ENCODE measurements around the gene PICK1.

Gene PICK1

GRCh38 chr22:38073150-38074130 lies 16.2 kb downstream of the PICK1 start:
- TF ChIP-seq CTCF (IDR thresholded peaks at IDR 0.05): no peak

GRCh38 chr22:38074181-38075104 lies 17.2 kb downstream of the PICK1 start:
- no peak for TF ChIP-seq CTCF (IDR thresholded peaks at IDR 0.05)

GRCh38 chr22:38075105-38075825 lies 18.1 kb downstream of the PICK1 start:
- no peak for TF ChIP-seq CTCF (IDR thresholded peaks at IDR 0.05)

DNA sequence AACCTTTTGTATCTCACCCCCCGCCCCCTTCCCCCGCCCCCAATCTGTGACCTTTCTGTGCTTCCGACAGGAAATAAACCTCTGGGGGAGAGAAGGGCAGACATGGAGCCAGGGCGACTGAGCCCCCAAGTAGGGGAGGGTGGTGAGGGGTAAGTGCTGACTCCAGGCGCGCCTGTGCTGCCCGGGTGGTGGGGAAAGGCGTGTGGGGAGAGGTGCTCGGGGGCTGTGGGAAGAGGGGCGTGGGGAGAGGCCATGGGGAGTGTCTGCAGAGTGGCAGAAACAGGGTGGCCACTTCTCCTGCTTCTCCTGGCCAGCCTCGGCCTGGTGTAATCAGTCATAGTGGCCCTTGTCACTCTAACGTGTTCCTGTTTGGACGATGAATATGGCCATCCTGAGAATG lies 18.8 kb downstream of the PICK1 start:
- no peak for TF ChIP-seq CTCF (IDR thresholded peaks at IDR 0.05)

DNA sequence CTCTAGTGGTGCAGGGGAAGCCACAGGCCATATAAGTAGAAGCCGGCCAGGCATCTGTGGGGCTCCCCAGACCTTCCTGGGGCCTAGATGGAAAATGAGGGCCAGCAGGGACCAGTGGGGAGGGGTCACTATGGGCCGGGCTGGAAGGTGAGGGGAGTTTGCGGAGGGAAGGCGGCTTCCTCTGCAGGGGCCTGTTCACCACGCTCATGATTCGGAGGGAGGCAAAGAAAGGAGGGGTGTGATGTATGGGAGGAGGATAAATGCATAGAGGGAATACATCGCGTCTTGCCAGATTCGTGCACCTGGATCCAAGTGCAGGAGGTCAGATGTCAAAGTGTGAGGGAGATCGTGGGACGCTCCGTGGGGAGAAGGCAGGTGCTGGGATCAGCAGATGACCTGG lies 19.9 kb downstream of the PICK1 start:
- TF ChIP-seq CTCF (IDR thresholded peaks at IDR 0.05): no peak

GRCh38 chr22:38077595-38077994 lies 20.4 kb downstream of the PICK1 start:
- TF ChIP-seq CTCF (IDR thresholded peaks at IDR 0.05): no peak

Measured in LNCAP (cell line).